Measurements from ENCODE around the gene GBX1.

Gene GBX1

DNA sequence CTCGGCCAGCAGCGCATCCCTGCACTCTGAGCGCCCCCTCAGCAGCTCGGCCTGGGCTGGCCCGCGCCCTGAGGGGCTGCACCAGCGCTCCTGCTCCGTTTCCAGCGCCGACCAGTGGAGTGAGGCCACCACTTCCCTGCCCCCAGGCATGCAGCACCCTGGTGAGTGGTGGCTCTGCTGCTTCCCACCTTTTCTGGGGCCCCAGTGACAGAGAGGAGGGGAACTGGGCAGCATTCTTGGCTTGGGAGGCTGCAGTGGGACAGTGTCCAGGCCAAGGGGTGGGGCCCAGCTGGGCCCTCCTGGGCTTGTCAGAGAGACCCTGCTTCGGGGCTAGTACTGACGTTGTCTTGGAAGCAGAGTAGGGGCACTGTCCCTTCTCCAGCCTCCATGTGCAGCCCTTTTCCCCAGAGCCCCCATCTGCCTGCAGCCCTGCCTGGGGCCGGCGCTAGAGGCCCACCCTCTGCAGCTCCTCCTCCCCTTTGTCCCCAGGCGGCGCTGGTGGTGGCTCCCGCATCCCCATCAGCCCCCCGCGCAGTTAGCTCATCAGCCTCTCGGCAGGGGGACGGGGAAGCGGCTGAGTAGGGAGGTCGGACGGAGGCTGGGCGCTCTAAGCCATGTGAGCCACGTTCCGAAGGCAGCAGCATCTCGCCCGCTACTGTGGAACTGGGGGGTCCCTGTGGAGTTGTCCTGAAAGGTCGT, 29.2 kb downstream of the GBX1 start:
- no peak for FAIRE-seq

DNA sequence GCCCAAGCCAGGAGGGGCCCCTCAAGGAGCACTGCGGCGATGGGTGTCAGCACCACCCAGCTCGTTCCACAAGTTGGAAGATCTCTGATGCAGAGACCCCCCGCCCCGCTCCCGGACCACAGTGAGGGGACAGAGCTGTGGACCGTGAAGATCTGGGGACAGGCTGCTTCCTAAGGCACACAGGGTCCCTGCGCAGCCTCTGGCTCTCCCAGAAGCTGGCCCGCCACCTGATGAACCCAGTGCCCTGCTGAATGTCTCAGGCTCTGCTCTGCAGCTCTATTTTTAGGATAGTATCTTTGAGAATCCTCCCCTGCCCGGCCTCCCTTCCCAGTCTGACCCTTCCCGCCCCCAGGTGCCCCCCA, 29.7 kb downstream of the GBX1 start:
- no peak for FAIRE-seq

GRCh38 chr7:151137076-151137675, 30.3 kb downstream of the GBX1 start:
- no peak for FAIRE-seq

DNA sequence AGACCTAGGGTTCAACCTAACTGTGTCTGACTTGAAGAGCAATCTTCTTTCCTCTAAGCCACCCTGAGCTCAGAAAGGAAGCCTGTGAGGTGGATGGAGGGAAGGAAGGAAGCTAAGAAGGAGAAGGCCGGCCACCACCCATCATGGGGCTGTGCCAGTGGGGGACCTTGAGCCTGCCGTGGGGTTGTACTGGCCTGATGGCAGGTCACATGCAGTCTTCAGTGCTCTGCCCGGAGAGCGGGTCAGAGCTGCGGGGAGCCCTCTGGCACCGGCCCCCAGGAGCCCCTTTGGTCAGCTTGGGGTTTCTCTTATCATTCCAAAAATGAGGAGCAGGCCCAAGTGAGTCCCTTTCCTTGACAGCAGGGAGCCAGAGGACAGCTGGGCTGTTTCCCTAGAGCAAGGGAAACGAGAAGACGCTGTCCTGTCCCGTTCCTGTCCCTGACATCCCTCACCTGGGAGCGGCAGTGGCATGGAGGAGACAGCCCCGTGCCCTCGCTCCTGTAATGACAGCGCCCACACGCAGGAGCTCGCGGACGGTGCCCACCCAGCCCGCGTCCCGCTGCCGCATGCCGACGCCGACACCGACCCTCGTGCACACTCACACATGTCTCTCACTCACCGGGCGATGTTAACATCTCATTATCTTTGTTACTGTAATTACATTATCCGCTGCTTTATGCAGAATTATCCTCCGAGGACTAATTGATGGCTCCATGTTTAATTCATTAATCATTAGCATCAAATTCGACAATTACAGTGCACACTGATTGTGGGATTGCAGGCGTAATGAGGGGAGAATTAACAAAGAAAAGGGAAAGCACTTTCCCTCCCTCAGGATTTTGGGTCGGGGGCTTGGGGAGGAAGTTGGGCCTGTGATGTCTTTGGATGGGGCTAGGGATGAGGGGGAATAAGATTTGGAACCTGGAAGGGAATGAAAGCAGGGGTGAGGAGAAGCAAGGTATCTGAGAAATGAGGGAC, 31.3 kb downstream of the GBX1 start:
- FAIRE-seq, result no peak

GRCh38 chr7:151135525-151135845, 32.0 kb downstream of the GBX1 start:
- FAIRE-seq, result no peak

GRCh38 chr7:151134743-151135524, 32.6 kb downstream of the GBX1 start:
- FAIRE-seq, result no peak

GRCh38 chr7:151133986-151134742, 33.3 kb downstream of the GBX1 start:
- FAIRE-seq, result no peak

DNA sequence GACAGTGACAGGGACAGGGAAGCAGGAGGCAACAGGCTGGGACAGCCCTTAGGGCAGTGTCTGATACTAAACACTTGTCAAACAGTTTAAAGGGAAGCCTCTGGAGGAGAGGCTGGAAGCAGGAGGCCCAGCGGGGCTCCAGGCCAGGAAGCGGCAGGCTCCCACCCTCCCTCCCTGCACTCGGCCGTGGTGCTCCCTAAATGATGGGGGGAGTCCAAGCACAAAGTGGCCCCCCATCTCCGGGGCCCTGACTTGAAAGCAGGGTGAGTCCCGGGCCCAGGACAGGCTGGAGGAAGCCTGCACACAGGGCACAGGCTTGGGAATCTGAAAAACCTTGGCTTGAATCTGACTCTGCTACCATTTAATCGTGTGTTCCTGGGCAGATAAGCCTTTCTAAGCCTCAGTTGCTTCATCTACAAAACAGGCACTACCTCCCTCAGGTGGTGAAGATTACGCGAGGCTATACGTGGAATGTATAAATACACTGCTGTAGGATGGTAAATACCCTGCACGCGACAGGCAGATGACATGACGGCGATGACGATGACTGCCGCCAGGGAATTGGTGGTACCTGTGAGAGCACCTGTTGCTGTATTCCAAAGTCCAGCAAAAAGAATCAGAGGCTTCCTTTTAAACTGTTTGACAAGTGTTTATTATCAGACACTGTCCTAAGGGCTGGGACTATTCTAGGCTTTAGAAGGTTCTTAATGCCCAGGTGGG, 34.1 kb downstream of the GBX1 start:
- FAIRE-seq, result no peak

DNA sequence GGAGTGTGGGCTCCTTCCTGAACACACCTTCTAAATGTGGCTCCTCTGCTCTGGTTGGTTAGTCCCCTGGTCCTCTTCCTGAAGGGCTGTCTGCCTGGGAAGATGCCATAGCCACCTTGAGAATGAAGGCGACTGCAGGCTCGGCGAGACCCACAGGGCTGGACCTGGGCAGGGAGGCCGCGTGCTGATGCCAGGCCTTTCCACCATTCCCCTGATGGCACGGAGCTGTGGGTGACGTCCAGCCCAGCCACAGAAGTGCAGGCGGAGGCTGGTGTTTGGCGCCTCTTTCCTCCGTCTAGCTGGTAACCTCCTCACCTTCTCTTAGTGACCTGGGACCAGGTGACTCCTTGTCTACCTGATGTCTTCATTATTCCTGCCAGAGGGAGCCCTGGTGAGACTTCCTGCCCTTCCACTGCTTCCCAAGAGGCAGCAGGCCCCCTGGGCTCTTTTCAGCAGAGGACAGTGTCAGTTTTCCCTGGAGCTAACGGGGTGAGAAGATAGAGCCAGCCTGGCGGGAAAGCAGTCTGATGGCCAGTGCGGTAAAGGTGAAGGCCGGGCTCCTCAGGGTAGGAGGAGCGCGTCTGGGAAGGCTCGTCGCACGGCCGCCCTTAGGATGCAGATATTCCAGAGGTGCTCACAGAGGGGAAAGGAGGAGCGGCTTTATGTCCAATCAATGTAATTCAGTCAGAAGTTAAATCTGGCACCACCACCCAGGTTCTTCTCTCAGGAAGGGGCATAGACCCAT, 34.9 kb downstream of the GBX1 start:
- no peak for FAIRE-seq

DNA sequence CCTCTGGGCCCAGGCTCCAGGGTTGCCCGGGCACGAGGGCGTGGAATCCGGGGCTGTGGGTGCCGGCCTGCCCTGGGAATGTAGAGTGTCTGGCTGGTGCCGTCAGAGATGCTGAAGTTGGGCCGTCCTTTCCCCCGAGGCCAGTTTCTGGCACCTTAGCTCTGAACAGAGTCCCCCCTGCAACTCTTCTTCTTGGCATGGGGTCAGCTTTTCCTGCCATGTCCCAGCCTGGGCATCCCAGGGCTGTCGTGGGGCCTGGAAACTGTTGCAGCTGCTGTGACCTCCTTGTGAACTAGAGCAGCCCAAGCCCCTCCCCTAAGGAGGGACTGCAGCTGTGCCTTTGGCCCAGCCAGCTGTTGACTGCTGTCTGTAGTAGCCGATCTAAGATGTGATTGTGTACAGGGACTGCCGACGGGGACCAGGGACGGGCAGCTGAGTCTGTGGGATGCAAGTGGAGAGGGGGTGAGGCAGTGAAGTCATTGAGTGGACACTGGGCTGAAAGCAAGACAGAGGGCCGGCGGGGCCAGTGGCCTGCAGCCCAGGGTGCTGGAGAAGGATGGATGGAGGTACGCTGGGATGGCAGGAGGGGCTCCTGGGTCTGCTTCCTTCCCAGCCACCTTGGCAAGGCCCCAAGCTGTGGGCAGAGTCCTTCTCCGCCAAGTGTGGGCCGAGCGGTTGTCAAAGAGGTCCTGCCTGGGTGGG, 35.8 kb downstream of the GBX1 start:
- no peak for FAIRE-seq

GRCh38 chr7:151131224-151131591, 36.3 kb downstream of the GBX1 start:
- no peak for FAIRE-seq

DNA sequence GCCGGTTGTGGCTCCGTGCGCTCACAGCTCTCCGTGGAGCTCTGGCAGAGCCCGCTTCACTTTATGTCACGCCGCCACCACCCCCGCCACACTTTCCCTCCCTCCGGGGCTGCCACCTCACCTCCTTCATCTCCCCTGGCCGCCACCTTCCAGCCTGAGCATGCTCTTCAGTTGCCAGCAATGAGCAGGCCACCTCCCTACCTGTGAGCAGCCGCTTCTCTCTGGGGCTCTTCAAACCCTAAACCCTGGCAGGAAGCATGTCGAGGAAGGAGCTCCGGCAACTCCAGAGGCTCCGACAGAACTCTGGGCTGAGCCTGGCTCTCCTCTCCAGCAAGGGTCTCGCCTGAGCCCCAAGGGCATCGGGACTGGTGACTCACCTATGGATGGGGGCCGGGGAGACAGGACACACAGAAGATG, 36.7 kb downstream of the GBX1 start:
- no peak for FAIRE-seq

DNA sequence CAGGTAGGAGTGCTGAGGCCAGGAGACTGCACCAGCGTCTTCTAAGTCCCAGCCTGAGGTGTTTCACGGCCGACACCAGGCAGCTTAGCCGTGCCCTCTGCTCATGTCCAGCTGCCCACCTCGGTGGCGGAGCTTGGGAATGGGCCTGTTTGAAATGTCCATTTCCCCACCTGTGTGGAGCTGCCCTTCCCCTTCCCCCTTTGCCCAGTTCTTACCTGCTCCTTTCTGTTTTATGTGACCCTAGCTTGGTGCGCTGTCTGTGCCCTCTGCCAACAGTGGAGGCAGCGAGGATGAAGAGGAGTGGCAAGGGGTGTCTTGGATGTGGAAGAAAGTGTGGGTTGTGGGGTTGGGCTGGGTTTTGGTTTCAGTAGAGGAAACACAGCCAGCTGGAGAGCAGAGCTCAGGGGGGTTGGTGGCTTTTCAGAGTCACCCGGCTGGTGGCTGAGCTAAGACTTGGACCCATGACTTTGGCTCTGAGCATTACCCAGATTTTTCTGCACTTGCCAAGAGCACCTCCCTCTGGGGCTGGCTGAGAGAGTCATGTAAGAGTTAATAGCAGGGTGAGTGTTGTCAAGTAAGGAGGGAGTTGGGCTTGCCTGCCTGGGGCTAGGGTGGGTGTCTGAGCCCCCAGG, 37.4 kb downstream of the GBX1 start:
- no peak for FAIRE-seq

DNA sequence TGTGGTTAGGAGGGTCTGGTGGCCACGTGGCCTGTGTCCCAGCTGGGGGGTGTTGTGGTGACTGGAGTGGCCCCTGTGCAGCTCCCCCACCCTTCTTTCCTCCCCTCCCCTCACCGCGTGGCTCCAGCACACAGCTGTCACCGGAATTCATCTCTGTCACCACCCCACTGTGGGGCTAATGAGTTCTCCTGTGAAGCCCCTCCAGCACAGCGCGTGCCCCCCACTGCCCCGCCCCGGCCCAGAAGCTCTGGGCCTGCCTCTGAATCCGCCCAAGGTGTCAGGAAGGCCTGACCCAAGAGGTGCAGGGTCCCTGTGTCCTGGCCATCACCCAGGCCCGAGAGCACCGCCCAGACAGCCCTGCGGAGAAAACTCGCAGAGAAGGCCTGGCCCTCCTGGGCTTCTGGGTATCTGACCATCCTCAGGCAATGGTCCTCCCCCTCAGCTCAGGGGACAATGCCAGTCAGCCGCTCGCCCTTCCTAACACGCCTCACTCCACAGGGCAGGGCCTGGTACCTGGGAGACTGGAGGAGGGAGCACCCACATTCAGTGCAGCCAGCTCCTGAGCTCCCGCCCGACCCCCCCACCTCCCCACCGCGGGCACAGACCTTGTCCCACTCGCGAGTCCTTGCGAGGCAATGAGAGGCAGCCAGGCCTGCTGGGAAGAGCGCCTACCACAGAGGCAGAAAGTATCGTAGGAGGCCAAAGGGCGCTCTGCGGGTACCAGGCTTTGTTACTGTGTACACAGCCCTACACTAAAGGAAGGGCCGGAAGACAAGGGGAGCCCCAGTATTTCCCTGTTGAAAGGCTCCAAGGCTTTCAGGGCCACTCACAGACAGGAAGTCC, 38.2 kb downstream of the GBX1 start:
- no peak for FAIRE-seq

GRCh38 chr7:151128716-151129115, 38.8 kb downstream of the GBX1 start:
- FAIRE-seq, result no peak

DNA sequence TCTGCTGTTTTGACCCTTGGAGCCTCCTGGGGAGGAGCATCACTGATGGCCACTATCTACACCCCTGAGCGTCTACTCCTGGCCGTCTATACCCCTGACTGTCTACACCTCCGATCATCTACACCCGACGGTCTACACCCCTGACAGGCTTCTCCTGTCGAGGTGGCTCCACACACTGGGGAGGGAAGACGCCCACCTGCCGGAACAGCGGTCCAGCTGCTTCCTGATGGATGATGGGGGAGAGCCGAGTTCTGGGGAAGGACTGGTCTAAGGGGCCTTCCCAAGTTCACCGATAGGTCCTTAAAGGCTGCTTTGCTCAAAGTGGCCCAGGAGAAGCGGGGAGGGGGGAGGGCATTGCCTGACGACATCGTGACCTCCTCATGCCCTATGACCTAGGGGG, 39.4 kb downstream of the GBX1 start:
- FAIRE-seq, result no peak

DNA sequence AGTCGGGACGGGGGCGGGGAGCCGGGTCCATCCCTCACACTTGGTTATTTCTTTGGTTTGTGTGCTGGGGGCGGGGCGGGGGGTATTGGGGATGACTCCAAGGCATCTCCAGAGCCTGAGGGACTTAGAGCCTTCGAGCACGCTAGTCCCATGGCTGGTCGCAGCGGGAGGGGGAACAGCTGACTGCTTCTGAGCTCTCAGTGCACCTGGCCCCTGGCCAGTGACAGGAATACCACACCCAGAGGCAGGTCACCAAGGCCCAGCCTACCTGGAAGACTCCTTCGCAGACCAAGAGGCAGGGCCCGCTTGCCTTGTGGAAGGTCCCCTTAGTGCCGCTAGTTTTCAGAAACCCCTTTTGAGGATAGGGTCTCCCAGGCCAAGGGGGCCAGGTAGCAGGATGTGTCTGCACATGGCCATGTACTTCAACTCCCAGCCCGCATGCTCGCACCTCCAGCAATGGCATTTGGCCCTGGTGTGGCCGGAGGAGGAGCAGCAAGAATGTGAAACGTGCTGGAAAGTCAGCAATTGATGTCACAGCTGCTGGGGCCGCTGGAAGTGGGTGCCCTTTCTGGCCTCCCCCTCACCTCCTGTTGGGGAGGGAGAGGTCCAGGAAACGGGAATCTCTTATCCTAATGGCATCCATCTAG, 40.9 kb downstream of the GBX1 start:
- no peak for FAIRE-seq

DNA sequence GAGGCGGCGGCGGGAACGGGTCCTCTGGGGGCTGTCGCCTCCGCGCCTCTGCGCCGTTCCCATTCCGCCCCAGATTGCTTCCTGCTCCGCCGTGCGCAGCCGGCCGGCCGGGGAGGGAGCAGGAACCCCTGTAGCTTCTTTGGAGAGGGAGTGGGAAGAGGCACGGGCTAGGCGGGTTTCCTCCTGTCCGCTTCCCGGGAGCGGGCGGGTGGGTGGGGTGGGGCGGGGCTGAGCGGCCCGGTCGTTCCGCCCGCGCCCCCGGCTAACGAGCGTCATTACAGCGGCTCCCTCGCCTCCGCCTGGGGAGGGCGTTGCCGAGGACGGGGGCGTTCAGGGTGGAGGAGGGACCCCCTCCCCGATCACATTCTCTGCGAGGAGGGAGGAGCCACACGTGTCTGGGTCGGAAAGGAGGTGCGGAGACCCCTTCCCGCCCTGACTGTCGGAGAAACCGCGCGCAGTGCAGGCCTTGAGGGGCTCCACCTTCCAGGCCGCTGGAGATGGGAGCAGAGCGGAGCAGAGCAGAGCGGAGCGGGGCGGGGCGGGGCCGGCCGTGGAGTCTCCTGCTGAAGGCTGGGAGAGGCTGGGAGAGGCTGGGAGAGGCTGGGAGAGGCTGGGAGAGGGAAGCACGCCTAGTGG, 41.5 kb downstream of the GBX1 start:
- FAIRE-seq, result no peak

Measured in TTC549 (cell line).